Keratinocyte (primary cell): ENCODE measurements around the gene PSMB2. TPM values are rescaled to one million over a fixed set of nuclear protein-coding genes. Genes with fewer than 3 reads are reported as not detected.

ENCODE experiments used
- DNase-seq: peaks from one replicate; pipeline ENCODE4 v3.0.0-alpha.2; 2011; ENCODE audit warnings: low read depth, missing footprints, low spot score
- FAIRE-seq: peaks from 2 replicates; lab custom pipeline; 2011; peaks lifted over from hg19 to GRCh38; lab: Jason Lieb, UNC
- H2AFZ ChIP-seq: 2 replicates; pipeline ENCODE4 v1.6.0; 2012; ENCODE audit warnings: low read length, control low read depth, inconsistent platforms; ENCODE audit not compliant: control insufficient read depth
- H3K27ac ChIP-seq: 2 replicates; pipeline ENCODE4 v1.5.1; 2011; ENCODE audit warnings: low read length; ENCODE audit not compliant: control insufficient read depth, insufficient read depth
- H3K27me3 ChIP-seq: 3 replicates; pipeline ENCODE4 v1.6.0; 2011; ENCODE audit warnings: low read length; ENCODE audit not compliant: control insufficient read depth, insufficient read depth; ENCODE audit errors: extremely low read depth
- H3K36me3 ChIP-seq, 2 experiments: 2 replicates in 1 of 2; 3 replicates in 1 of 2; pipeline ENCODE4 v1.5.1; 2011; ENCODE audit warnings: low read length in 2 of 2, mild to moderate bottlenecking in 1 of 2; ENCODE audit not compliant: control insufficient read depth in 2 of 2, insufficient read depth in 2 of 2; ENCODE audit errors: extremely low read depth in 1 of 2
- H3K4me1 ChIP-seq: 3 replicates; pipeline ENCODE4 v1.5.1; 2011; ENCODE audit warnings: low read length; ENCODE audit not compliant: control insufficient read depth, insufficient read depth; ENCODE audit errors: extremely low read depth
- H3K4me2 ChIP-seq: 3 replicates; pipeline ENCODE4 v1.6.0; 2011; ENCODE audit warnings: low read depth, low read length; ENCODE audit not compliant: control insufficient read depth, insufficient read depth; ENCODE audit errors: extremely low read depth
- H3K4me3 ChIP-seq, 3 experiments: fragments of 200-600 bp in 1 of 3; sonication (generic) in 1 of 3; 2 replicates in 2 of 3; 3 replicates in 1 of 3; pipeline ENCODE4 v1.5.1; 2011 to 2016; ENCODE audit warnings: low read length in 3 of 3, mild to moderate bottlenecking in 3 of 3, control low read depth in 2 of 3, inconsistent platforms in 1 of 3, low read depth in 1 of 3, mixed read lengths in 1 of 3, mixed run types in 1 of 3, moderate library complexity in 1 of 3; ENCODE audit not compliant: control insufficient read depth in 2 of 3, insufficient read depth in 2 of 3; ENCODE audit errors: extremely low read depth in 1 of 3
- H3K79me2 ChIP-seq: 2 replicates; pipeline ENCODE4 v1.6.0; 2012; ENCODE audit warnings: low read length; ENCODE audit not compliant: control insufficient read depth, insufficient read depth
- H3K9ac ChIP-seq: 3 replicates; pipeline ENCODE4 v1.6.0; 2011; ENCODE audit warnings: low read length; ENCODE audit not compliant: control insufficient read depth, insufficient read depth; ENCODE audit errors: extremely low read depth
- H3K9me1 ChIP-seq: 3 replicates; pipeline ENCODE4 v1.6.0; 2011; ENCODE audit warnings: low read length; ENCODE audit not compliant: control insufficient read depth, insufficient read depth; ENCODE audit errors: extremely low read depth
- H3K9me3 ChIP-seq: 2 replicates; pipeline ENCODE4 v1.5.1; 2012; ENCODE audit warnings: low read depth, low read length; ENCODE audit not compliant: control insufficient read depth
- H4K20me1 ChIP-seq: 3 replicates; pipeline ENCODE4 v1.6.0; 2011; ENCODE audit warnings: low read length; ENCODE audit not compliant: control insufficient read depth, insufficient read depth; ENCODE audit errors: extremely low read depth
- CTCF ChIP-seq, 3 experiments: IDR thresholded peaks in 1 of 3; conservative IDR thresholded peaks in 1 of 3; optimal IDR thresholded peaks in 1 of 3; 2 replicates in 2 of 3; 3 replicates in 1 of 3; pipeline versions ENCODE3 to v1.5.1; 2011; ENCODE audit warnings: low read length in 3 of 3, mild to moderate bottlenecking in 3 of 3, moderate library complexity in 2 of 3, control low read depth in 1 of 3, inconsistent platforms in 1 of 3; ENCODE audit not compliant: insufficient read depth in 2 of 3; ENCODE audit errors: extremely low read depth in 1 of 3
- EZH2 ChIP-seq: IDR thresholded peaks from one replicate; pipeline ENCODE4 v1.6.1; 2012; ENCODE audit warnings: inconsistent platforms, mild to moderate bottlenecking, low read length, moderate library complexity
- dilution Hi-C: fragments of 300-500 bp; cut with MboI; formaldehyde crosslinking; loops from one replicate; pipeline ENCODE4 v1.7.0; 2020; ENCODE audit warnings: low sequenced_read_pairs; ENCODE audit not compliant: extremely low pct_ligation_motif_present
- polyA plus RNA-seq, 5 experiments: library from polyadenylated mRNA; depleted of rRNA in 3 of 5; stranded (reverse) in 3 of 5; stranded (forward) in 1 of 5; unstranded in 1 of 5; fragments of >200 nt; gene quantifications; 1 replicate in 1 of 5; 2 replicates in 3 of 5; 3 replicates in 1 of 5; pipeline versions ENCODE4 v1.2.1 to v1.2.3, GENCODE V29; 2011 to 2012; ENCODE audit warnings: missing spikeins in 2 of 5, low read depth in 1 of 5, low replicate concordance in 1 of 5

PSMB2 gene
- polyA plus RNA-seq, 1 donor (not counting 4 experiments of a cell fraction or from before 2014, with no cell fraction given): 108 TPM

- TF ChIP-seq EZH2 (no peak), CTCF (optimal IDR thresholded peaks at IDR 0.05 in 1 of 3, IDR thresholded peaks at IDR 0.05 in 1 of 3, conservative IDR thresholded peaks at IDR 0.05 in 1 of 3; ENCODE audit: extremely low read depth in 1 of 3, insufficient read depth in 2 of 3, low read length in 3 of 3) (no peak)
- H3K79me2 ChIP-seq: no peaks in the 10 kb centered on the region
- FAIRE-seq (no peak), DNase-seq (no peak)
- dilution Hi-C loops: no loop called here
- no peaks in the 10 kb centered on the region for H3K9me1 ChIP-seq
- no peaks in the 10 kb centered on the region for H4K20me1 ChIP-seq
- H3K9me3 ChIP-seq: no peaks in the 10 kb centered on the region
- H3K4me1 ChIP-seq: no peaks in the 10 kb centered on the region
- H2AFZ ChIP-seq: no peak overlapping the region
- H3K27ac ChIP-seq: no peak overlapping the region
- H3K9ac ChIP-seq: no peak overlapping the region
- no peak overlapping the region for H3K4me3 ChIP-seq
- no peaks in the 10 kb centered on the region for H3K27me3 ChIP-seq
- H3K4me2 ChIP-seq: no peak overlapping the region
- H3K36me3 ChIP-seq: no peaks in the 10 kb centered on the region
Measured at GRCh38 chr1:35656863-35657232, 15.5 kb upstream of the PSMB2 start.

- no peak for TF ChIP-seq CTCF (optimal IDR thresholded peaks at IDR 0.05 in 1 of 3, IDR thresholded peaks at IDR 0.05 in 1 of 3, conservative IDR thresholded peaks at IDR 0.05 in 1 of 3; ENCODE audit: extremely low read depth in 1 of 3, insufficient read depth in 2 of 3, low read length in 3 of 3)
- TF ChIP-seq EZH2: no peak
- no peak overlapping the region for H3K4me3 ChIP-seq
- no peaks in the 10 kb centered on the region for H3K36me3 ChIP-seq
- H3K9ac ChIP-seq: no peak overlapping the region
- dilution Hi-C loops: no loop called here
- no peak overlapping the region for H3K4me2 ChIP-seq
- H3K4me1 ChIP-seq: no peaks in the 10 kb centered on the region
- no peaks in the 10 kb centered on the region for H3K9me3 ChIP-seq
- no peak overlapping the region for H3K27ac ChIP-seq
- no peaks in the 10 kb centered on the region for H3K79me2 ChIP-seq
- DNase-seq: no peak
- no peak for FAIRE-seq
- H3K9me1 ChIP-seq: no peaks in the 10 kb centered on the region
- no peak overlapping the region for H2AFZ ChIP-seq
- H4K20me1 ChIP-seq: no peaks in the 10 kb centered on the region
- H3K27me3 ChIP-seq: peaks cover 2% of the 10 kb centered on the region
Measured at GRCh38 chr1:35656148-35656862, 15.0 kb upstream of the PSMB2 start.
